Omental fat pad (tissue), 4 donors: ENCODE measurements around the gene RPUSD2. TPM values are rescaled to one million over a fixed set of nuclear protein-coding genes. Genes with fewer than 3 reads are reported as not detected.

ENCODE experiments used
- ATAC-seq: fragments of 150-250 bp; one replicate; pipeline ENCODE4 v1.9.1; 2016; ENCODE audit warnings: mild to moderate bottlenecking, moderate library complexity; ENCODE audit not compliant: low FRiP score
- DNase-seq: peaks from one replicate; pipeline ENCODE4 v3.0.0-alpha.2; 2019; ENCODE audit warnings: low spot score
- CTCF ChIP-seq, 3 donors: fragments of 450-650 bp; IDR thresholded peaks; one replicate each; pipeline ENCODE4 v1.5.1; 2016 to 2017; ENCODE audit warnings: antibody characterized with exemption in 3 of 3, mild to moderate bottlenecking in 3 of 3, moderate library complexity in 2 of 3
- small RNA-seq: library from RNA; depleted of rRNA; stranded (forward); fragments of <200 nt; gene quantifications from one replicate; pipeline ENCODE3, GENCODE V24; 2016
- total RNA-seq, 4 donors: library from RNA; depleted of rRNA; stranded (reverse); fragments of >200 nt; gene quantifications; one replicate each; pipeline ENCODE4 v1.1.0, GENCODE V29; 2016

RPUSD2 gene
- total RNA-seq, 4 donors from 2014 or later = 2.3 to 7.8 (median 4.5) TPM

- no peak for ATAC-seq
- TF ChIP-seq CTCF (IDR thresholded peaks at IDR 0.05) = no peak
- no peak for DNase-seq
Measured at GRCh38 chr15:40613080-40613479, 44.0 kb downstream of the RPUSD2 start.

GRCh38 chr15:40618023-40618422 is 48.9 kb downstream of the RPUSD2 start:
- no peak for DNase-seq
- TF ChIP-seq CTCF (IDR thresholded peaks at IDR 0.05) = no peak
- ATAC-seq = no peak

- no peak for DNase-seq
- TF ChIP-seq CTCF (IDR thresholded peaks at IDR 0.05) = no peak
- ATAC-seq = no peak
Measured at GRCh38 chr15:40618906-40619305, 49.8 kb downstream of the RPUSD2 start.

- no peak for TF ChIP-seq CTCF (IDR thresholded peaks at IDR 0.05)
- no peak for ATAC-seq
- DNase-seq = no peak
Measured at GRCh38 chr15:40623361-40623760, 54.3 kb downstream of the RPUSD2 start.

Small RNAs within 50 kb of the gene (small RNA-seq; reads per million reads assigned to genes)
- gene RF00017 (not detected), gene RN7SL376P (not detected), gene RNU6-516P (not detected)

Other genes starting within 250 kb of the RPUSD2 start
- 10 to 100 TPM in 3 of 4 donors, 1 to 10 TPM in 1; 9.1 to 17.5 (median 12.2) TPM for gene INAFM2, start 245.6 kb upstream of the RPUSD2 start, total RNA-seq
- 1 to 10 TPM; 1.1 to 7.4 (median 4.5) TPM for gene CCDC9B, start 228.4 kb upstream of the RPUSD2 start, total RNA-seq
- not detected for gene PHGR1, start 218.3 kb upstream of the RPUSD2 start, total RNA-seq
- 1 to 10 TPM in 1 of 4 donors, under 1 TPM in 3; under 0.01 to 1.1 (median 0.12) TPM for gene DISP2, start 211.1 kb upstream of the RPUSD2 start, total RNA-seq
- 10 to 100 TPM in 2 of 4 donors, 1 to 10 TPM in 2; 5.8 to 16.0 (median 11.9) TPM for gene KNSTRN, start 186.6 kb upstream of the RPUSD2 start, total RNA-seq
- 10 to 100 TPM; 45.0 to 63.5 (median 54.2) TPM for gene IVD, start 163.5 kb upstream of the RPUSD2 start, total RNA-seq
- gene BAHD1, start 128.3 kb upstream of the RPUSD2 start, total RNA-seq = 10 to 100 TPM in 3 of 4 donors, 1 to 10 TPM in 1; 9.7 to 17.4 (median 11.4) TPM
- 10 to 100 TPM in 3 of 4 donors, 1 to 10 TPM in 1; 6.6 to 17.8 (median 10.1) TPM for gene CHST14, start 98.3 kb upstream of the RPUSD2 start, total RNA-seq
- 10 to 100 TPM; 26.0 to 37.2 (median 33.4) TPM for gene CCDC32, start 4.3 kb upstream of the RPUSD2 start, total RNA-seq
- gene KNL1, start 24.9 kb downstream of the RPUSD2 start, total RNA-seq = 1 to 10 TPM in 2 of 4 donors, under 1 TPM in 2; 0.19 to 3.5 (median 1.1) TPM
- gene RAD51, start 125.9 kb downstream of the RPUSD2 start, total RNA-seq = under 1 TPM in 2 of 4 donors, not detected in 2; 0.84 TPM
- 10 to 100 TPM; 32.8 to 50.8 (median 43.7) TPM for gene RMDN3, start 186.0 kb downstream of the RPUSD2 start, total RNA-seq
- 100 to 1,000 TPM in 2 of 4 donors, 10 to 100 TPM in 2; 42.5 to 129 (median 97.1) TPM for gene GCHFR, start 194.8 kb downstream of the RPUSD2 start, total RNA-seq
- gene C15orf62, start 200.7 kb downstream of the RPUSD2 start, total RNA-seq = 1 to 10 TPM in 1 of 4 donors, under 1 TPM in 2, not detected in 1; 0.19 to 1.3 (median 0.50) TPM
- 10 to 100 TPM; 13.5 to 29.5 (median 21.1) TPM for gene ZFYVE19, start 237.8 kb downstream of the RPUSD2 start, total RNA-seq
- gene DNAJC17, start 238.2 kb downstream of the RPUSD2 start, total RNA-seq = 10 to 100 TPM in 3 of 4 donors, 1 to 10 TPM in 1; 8.8 to 21.1 (median 17.1) TPM